HPDE6-E6E7 (cell line): ENCODE measurements around the gene MBNL2.

Source experiments
- DNase-seq: peaks from one replicate; pipeline ENCODE4 v3.0.0; 2011; ENCODE audit warnings: missing footprints; ENCODE audit errors: extremely low spot score

The MBNL2 gene

DNA sequence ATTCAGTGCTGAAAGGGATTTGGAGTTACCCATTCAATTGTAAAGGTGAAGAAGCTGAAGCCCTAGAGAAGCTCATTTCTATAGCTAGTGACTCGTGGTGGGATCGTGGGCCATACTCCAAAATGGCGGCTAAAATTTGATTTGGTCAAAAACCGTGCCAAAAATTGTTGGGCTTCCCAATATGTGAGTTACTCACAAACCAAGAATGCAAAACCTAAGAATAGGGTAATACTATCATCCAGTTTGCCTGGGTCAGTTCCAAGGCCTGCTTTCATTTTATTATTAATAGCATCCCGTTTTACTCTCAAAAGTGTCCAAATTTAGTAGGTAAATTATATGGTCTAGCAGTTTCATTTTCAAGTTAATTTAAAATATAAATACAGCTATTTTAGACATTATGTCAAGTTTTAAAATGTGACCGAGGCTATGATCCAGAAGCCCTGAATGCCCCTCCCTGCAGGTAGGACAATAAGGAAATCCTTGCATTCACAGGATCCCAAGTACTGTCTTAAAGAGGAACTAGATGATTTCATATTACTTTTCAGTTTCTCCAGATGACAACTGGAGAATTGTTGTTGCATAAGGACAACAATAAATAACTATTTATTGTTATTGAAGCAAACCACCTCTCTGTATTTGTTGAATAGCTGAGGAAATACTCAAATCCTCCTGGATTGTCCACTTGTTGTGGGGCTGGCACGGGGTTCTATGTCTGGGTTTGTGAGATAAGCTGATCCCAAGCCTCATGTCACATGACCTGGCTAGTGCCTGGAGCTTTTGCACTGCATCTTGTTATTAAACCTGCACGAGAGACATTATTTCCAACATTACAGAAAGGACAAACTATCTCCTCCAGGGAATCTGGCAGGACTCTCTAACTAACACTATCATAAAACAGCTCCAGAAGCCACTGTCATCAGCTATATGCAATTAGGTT is 200.3 kb downstream of the MBNL2 start:
- no peak for DNase-seq

DNA sequence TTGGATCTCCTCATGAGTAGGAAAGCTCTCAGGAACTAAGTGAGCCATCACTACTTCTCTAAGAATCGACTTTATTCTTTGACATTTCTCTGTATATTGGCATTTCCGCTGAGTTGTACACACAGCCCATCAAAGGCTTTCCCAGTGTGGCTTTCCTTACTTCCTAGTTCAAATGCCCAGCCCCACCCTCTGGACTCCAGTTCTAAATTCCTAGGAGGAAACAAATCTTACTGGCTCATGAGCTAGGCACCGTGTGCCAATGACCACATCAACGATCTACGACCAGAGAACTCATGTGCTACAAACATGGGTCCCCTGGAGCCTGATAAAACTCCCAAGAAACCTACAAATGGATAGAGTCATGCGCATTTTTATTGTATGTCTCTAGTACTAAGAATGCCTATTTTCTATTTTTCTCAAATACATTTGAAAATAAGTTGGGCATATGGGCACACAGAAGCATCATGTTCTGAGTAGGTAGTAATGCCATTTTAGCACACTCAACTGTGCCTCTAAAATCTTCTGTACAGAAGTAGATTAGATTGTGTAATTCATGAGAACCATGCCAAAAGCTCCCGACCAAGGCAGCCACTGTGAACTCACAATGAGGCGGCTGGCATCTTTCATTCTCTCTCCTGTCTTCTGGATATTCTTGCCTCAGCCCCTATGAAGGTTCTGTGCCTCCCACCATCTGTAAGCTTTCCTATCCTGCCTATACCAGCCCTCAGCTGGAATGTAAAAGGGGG is 201.3 kb downstream of the MBNL2 start:
- no peak for DNase-seq

DNA sequence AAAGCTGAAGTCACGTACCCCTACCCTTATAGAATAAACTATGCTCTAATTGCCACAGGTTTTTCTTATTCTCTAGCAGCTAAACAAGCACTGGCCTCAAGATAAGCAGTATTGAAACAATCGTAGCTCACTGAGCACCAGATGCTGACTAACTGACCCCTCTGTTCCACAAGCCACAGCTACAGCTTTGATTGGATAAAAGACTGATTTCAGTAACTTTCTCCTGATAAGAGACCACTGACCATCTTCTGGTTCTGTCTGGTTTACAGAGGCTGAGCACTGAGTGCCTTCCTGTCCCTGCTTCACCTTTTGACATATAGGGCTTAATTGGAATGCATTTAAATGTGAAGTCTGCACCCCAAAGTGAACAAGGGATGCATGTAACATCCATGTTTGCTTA is 203.5 kb downstream of the MBNL2 start:
- DNase-seq = no peak

DNA sequence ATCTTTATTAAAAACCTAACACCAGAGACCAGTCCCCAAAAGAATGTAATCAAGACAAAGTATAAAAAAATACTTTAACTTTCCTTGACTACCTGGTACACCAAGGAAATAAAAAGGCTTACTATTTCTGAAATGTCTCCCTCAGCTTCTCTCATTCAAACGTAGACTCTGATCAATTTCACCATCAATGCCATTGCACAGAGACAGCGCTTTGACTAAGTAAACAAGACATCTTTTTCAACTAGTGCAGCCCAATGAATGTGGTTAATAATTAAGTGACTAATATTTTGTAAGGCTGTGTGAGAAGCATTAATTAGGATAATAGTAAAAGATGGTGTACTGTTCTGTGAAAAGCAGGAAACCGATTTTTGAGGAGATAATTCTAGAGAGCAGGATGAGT is 204.6 kb downstream of the MBNL2 start:
- no peak for DNase-seq

DNA sequence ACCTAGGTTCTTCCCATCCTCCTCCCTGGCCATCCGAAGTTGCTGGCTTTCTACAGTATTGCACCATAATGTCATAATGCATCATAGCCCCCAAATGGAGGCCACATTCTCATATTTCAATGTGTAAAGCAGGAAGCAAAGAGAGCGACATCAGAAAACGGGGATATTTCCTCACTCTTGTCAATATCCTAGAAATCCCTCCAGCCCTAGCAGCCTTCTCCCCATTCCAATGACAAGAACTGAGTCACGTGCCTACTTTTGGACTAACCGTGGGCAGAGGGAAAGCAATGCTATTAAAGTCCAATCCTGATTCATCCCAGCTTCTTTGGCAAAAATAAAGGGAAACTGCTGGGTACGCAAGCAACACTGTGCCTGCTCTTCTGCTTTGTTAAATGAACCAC is 207.5 kb downstream of the MBNL2 start:
- no peak for DNase-seq

DNA sequence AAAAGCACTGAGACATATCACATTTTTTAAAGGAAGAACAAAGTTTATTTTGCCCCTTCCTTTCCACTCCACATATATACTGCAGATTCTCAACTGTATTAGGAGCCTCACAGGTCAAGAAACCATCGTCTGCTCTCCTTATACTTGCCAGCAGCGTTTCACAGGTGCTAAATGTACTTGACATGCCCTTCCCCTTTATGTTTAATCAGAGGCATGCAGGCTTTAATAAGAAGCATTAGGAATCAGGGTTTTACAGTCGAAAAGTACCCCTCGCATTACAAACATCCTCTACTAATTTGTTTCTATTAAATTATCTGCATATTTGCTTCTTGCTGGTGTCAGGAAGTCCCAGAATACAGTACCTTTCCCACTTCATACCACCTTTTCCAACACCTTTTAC is 208.2 kb downstream of the MBNL2 start:
- no peak for DNase-seq

DNA sequence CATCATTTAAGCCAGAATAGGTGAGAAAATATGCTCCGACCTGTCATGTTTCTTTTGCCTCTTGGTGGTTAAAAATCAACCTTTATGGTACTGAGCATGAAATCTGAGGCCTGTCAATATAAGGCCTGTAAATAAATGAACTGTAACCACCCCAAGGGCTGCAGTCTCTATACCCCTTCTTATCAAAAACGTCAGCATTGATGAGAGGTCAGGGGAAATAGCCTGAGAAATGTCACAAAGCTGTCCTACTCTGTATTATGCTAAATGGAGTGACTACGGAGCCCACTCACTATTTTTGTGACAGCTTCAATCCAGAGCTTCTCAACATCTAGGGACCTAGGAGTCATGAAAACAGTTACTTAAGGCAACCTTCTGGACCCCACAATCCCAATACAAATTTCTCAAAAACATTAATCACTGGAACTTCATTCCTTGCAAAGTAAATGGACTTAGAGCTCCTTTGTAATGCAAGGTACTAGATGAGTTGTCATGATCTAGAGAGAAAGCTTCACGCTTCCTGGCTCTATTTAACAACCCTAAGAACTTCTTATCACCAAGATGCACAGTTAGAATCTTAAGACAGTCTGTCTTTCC is 209.1 kb downstream of the MBNL2 start:
- DNase-seq = no peak

DNA sequence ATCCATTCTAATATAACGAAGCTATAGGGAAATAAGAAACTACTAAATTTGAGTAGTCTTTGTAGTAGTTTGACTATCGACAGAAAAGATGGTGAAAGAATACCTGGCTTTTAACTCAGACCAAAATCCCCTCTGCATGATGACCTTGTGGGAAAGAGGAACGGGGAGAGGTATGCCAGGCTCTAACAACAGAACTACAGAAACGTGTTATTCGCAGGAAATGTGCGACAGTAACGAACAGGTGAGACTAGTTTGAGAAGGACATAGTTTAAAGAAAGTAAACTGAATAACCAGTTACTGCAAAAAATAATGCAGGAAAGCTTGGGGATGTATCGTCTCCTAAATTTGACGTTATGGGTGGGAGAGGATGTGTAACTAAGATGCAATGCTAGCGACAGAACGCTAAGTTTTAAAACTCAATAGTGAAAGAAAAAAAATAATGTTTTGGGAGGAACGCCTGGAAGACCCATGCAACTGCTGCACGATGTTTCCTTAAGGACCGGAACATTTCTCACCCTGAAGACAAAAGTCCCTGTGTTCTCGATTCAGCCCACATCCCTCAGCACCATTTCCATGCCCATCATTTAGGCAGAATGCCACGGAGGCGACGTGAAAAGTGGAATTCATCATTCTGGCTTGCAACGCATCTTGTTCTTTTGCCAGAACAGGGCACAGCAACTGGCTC is 210.2 kb downstream of the MBNL2 start:
- DNase-seq = no peak

DNA sequence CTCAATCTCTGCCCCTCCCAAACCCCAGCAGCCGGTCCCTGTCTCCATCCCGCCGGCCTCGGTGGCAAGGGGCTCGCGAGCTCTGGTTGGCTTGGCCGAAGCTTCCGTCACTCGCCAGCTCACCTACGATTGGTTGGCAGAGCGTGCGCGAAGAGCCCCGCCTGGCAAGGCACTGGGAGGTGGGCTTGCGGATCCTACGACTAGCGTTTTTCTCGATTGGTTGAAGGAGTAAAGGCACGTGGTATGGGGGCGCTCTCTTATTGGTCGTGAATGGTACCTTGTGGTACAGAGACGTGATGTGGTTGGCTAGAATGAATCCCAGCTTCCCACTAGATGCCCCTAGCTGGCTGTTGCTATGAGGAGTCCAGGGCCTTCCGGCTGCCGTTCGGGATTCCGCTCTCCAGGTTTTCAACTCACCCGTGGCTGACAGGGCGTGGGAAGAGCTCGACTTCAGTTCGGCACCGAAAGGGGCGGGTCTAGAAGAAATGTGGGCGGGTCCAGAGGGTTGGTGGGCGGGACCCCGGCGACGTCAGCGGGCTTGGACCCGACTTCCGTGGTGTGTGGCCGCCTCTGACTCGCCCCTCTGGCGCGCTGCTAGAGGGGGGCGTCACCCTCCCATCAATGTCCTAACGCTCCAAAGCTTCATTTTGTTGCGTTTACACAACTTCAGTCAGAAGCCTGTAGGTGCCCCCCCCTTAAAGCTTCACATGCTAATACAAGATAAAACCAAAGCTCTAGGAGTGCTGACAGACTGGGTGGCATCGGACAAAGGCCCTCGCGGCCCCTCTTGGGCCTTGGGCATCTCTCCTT is 211.0 kb downstream of the MBNL2 start:
- peak; percentile 88 for DNase-seq

DNA sequence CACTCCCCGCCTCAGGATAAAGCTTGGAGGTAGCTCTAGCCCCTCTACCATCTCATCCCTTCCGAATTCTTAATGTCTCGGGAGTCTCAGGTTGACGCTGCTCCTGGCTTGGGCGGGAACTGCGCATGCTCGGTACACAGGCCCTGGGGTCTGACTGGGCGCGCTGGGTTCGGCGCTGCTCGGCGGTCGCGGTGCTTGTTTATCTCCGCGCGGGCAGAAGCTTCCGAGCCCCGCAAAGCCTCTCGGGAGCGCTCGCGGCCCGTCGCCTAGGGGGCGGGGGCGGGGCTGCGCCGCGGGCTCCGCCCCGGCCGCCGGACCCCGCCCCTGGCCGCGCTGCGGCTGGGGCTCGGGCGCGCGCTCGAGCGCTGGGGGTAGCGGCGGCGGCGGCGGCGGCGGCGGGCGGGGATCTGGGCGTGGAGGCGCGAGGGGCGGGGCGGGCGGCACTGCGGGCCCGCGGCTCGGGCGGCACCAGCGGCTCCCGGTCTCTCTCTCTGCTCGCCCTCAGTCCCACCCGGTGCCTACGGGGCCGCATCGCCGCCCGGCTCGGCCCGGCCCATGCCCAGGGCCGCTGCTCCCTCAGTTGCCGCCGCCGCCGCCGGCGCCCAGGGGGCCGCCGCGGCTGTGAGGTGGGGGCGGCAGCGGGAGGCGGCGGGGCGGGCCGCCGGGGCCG is 211.7 kb downstream of the MBNL2 start, which contains the start of gene RAP2A:
RAP2A (plus strand) TSS at position 443 of the 670 bp plus-strand sequence. CDS start 302 bp downstream, outside the sequence.
- peak; percentile 63 for DNase-seq

DNA sequence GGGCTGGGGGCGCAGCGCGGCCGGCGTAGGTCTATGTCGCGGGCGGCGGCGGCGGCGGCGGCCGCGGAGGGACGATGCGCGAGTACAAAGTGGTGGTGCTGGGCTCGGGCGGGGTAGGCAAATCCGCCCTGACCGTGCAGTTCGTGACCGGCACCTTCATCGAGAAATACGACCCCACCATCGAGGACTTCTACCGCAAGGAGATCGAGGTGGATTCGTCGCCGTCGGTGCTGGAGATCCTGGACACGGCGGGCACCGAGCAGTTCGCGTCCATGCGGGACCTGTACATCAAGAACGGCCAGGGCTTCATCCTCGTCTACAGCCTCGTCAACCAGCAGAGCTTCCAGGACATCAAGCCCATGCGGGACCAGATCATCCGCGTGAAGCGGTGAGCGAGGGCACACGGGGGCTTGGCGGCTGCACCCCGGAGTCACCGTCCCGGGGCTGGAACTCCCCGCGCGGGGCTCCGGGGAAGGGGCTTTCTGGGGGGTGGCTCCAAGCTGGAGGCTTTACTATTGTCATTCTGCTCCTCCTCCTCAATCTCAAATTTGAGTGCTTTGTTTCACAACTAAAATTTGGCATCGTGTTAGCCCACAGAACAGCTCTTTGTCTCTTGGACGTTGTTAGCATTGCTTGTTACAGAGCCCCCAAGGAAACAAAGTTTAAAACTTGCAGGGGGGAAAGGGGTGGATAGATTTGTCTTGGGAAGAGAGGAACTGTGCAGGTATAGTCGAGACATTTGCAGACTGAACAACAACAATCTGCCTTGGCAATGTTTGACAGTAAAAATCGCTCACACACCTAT is 212.5 kb downstream of the MBNL2 start:
- no peak for DNase-seq

DNA sequence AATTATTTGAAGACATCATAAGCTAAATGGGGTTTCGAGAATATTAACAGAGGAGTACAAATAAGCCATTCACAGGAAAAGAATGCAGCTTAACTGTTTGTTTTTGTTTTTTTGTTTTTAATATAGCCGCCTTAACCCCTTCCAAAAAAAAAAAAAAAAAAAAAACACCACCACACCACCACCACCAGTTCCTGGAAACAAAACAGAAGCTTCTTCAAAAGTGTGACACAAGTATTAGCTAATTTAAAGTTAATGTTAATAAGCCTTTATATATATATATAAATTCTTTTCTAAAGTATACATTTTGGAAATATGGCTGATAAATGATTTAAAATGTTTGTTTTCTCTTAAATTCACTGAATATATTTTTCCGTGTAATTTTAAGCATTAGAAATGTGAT is 213.2 kb downstream of the MBNL2 start:
- DNase-seq = no peak

DNA sequence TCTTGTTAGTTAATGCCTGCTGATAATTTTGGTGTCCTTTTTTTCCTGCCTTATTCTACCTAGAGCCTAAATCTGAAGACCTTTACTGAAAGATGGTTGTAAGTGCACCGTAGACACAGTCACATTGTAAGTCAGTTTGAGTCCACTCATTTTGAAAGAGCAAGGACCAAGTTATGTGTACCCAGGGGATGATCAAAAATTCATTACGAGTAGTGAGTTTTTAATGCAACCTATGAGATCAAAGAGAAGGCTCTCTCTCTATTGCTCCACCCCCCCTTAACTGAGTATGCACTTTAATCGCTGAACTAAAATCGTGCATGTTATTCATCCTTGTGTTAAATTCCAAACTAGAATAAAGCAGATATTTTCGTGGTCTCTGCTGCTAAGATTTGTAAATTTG is 213.7 kb downstream of the MBNL2 start:
- DNase-seq = no peak

DNA sequence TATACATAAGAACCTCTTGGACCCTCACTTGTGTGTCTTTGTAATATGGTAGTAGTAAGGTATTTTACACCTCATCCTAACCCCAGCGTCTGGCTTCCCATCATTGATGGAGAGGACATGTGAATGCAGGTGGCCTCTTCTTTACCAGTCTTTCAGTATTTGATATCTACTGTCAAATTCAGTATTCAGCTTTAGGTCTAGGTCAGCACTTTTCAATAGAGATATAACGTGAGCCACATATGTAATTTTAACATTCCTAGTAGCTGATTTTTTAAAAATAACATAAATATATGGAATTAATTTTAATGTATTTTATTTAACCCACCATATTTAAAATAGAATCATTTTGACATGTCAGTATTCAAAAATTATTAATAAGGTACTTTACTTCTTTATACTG is 214.7 kb downstream of the MBNL2 start:
- no peak for DNase-seq

DNA sequence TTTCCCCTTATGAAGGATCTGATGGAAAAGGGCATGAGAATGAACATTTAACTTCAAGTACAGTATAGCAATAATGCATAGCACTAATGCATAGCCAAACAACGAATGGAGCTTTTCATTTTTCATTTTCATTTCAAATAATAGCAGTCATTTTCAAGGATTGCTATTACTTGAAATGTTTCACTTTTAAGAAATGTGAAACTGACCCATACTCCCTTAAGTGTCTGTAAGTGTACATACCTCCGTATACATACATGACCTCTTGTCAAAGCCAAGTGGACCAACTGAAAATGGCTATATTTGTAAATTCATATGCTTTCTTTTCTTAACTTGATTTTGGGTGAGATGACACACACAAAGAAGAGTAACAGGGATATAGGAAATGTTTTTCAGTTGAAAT is 215.6 kb downstream of the MBNL2 start:
- DNase-seq = no peak

DNA sequence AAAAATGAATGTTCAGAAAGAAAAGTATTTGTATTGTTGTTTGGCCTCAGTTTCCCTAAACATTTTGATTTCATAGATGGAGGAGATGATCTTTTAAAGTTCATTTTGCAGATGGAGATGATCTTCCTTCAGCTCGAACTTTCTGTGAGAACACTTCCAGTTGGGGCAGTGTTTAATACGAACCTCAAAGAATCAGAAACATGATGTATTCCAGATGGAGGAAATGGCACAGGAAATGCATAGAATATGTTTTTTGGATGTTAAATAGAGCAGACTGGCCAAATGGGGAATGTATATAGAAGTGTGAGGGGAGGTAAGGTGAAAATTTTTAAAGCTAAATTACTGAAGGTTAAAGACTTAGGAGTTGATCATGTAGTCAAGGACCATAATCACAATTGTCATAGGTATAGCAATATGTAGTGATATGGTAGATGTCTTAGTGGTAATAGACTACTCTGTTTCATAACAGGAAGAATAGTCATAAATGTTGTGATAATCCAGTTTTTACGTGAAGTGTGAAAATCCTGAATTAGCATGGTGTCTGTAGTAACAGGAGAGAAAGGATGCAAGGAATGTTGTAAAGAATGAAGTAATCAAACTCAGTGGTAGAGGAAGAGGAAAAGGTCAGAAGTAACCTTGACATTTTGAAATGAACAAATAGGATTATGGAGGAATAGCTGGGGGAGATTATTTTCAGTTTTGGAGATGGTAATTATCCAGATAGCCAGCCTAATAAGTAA is 216.9 kb downstream of the MBNL2 start:
- DNase-seq = no peak

DNA sequence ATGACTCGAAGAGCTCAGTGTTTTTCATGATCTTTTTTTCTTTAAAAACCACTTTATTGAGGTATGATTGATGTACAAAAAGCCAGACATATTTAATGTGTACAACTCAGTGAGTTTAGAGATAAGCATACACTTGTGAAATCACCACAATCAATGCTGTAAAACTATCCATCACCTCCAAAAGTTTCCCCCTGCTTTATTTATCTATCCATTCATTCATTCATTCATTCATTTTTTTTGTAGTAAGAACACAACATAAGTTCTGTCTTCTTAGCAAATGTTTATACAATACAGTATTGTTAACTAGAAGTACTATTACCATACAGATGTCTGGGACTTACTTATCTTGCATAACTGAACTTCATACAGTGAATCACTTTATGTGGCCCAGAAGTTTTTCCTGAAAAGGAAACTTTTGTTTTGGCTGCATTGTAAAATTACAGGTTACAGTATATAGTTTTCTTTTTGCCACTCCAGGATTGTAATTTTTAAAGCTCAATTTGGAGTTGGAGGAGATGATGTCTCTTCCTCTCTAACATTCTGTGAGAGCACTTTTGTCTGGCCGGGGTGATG is 218.6 kb downstream of the MBNL2 start:
- no peak for DNase-seq

DNA sequence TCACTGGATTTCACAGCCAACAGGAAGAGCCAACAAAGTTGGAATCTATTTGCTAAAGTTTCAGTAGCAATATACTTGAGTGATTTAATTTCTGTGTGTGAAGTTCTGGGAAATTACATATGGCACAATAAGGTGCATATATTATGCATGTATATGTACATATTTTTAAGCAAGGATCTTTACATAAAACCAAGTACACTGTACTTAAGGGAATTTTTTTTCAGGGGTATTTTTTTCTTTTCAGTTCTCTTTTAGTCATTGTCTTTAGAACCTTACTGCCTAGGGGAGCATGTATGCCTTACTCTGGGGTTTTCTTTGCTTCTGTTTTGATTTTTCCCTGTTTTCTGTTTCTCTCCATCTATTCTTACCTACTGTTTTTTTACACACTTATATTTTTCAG is 219.2 kb downstream of the MBNL2 start:
- DNase-seq = no peak
